ENCODE data around the gene MAP4K2. TPM values are rescaled to one million over a fixed set of nuclear protein-coding genes. Genes with fewer than 3 reads are reported as not detected.

Gene MAP4K2
- total RNA-seq, 1 experiment from 2014 or later: 46.5 TPM

DNA sequence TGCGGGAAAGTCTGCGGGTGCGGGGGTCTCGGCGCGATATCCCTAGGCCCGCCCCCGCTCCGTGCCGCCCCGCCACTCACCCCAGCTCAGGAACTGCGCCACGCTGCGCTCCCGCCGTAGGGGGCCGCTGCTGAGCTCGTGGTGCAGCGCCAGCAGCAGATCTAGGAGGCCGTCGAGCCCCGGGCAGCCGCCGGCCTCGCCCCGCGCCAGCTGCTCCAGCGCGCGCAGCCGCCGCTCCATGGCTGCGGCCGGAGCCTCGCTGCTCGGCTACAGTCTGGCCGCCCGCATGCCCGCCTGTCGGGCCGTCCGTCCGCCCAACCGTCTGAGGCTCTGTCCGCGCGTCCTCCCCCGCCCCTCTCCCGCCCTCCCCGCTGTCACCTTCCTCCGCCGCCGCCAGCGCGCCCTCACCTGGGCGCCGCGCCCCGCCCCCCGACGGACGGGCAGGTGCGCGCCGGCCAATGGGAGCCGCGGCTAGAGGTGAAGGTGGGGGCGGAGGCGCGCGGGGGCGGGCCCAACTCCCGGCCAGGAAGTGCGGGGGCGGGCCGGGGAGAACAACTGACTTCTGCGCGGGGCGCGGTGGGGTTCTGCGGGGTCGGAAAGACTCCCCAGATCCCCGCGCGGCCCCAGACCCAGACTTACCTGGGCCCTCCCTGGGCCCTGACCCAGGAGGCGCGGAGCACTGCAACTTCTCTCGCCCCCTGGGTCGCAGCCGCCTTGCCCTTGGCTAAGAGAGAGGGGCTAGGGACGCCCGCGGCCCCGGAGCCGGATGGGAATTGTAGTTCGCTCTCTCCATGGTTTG is 41.5 kb upstream of the MAP4K2 start, which contains the start of gene CDC42BPG:
Gene CDC42BPG, minus strand, starts transcription at position 324 of the 799 bp plus-strand sequence. Its CDS starts 84 bp downstream, at position 240.
- no peak for TF ChIP-seq EZH2 (IDR thresholded peaks at IDR 0.05; ENCODE audit: borderline replicate concordance, low read depth, low read length, poor library complexity, severe bottlenecking)
- TF ChIP-seq, protein P1, sequence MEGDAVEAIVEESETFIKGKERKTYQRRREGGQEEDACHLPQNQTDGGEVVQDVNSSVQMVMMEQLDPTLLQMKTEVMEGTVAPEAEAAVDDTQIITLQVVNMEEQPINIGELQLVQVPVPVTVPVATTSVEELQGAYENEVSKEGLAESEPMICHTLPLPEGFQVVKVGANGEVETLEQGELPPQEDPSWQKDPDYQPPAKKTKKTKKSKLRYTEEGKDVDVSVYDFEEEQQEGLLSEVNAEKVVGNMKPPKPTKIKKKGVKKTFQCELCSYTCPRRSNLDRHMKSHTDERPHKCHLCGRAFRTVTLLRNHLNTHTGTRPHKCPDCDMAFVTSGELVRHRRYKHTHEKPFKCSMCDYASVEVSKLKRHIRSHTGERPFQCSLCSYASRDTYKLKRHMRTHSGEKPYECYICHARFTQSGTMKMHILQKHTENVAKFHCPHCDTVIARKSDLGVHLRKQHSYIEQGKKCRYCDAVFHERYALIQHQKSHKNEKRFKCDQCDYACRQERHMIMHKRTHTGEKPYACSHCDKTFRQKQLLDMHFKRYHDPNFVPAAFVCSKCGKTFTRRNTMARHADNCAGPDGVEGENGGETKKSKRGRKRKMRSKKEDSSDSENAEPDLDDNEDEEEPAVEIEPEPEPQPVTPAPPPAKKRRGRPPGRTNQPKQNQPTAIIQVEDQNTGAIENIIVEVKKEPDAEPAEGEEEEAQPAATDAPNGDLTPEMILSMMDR (conservative IDR thresholded peaks at IDR 0.05; ENCODE audit: low read depth, low read length): peak; percentile 67
- Histone ChIP-seq H3K9me3 (ENCODE audit: low read depth, low read length, poor library complexity, severe bottlenecking) (no peaks in the 10 kb centered on the region), H3K27me3 (replicated peaks; ENCODE audit: insufficient read depth, low read depth, low read length, poor library complexity) (no peaks in the 10 kb centered on the region), H3K36me3 (ENCODE audit: insufficient read depth, low read length, poor library complexity, severe bottlenecking) (no peaks in the 10 kb centered on the region), H3K27ac (ENCODE audit: low read depth, low read length, poor library complexity, severe bottlenecking) (peak within 1 kb of the TSS; percentile 76), H3K4me3 (ENCODE audit: low read depth, low read length, poor library complexity, severe bottlenecking) (peak within 1 kb of the TSS; percentile 67), H3K4me1 (ENCODE audit: insufficient read depth, low read length, poor library complexity, severe bottlenecking) (peaks cover 13% of the 10 kb centered on the region)
- ChIA-PET POLR2A (ENCODE audit: low non-redundant PET) (no interaction called here), CTCF (interaction anchor here (0.5 to 1.1 kb wide), 4 partner anchors 9 to 277 kb away, joined by 3 read pairs; partner anchors contain the start of genes FAU and MRPL49)
- BruUV-seq (replicated peaks): no TSS peak
- DNase-seq (ENCODE audit: low spot score): peak; percentile 82
- intact Hi-C loops (cut with micrococcal nuclease; ENCODE audit: unreplicated experiment): loop anchor here (2.0 to 10.0 kb wide), 5 partner anchors 66 to 488 kb away; partner anchors contain the start of genes CDC42EP2, DPF2, SF1 and ZNHIT2

DNA sequence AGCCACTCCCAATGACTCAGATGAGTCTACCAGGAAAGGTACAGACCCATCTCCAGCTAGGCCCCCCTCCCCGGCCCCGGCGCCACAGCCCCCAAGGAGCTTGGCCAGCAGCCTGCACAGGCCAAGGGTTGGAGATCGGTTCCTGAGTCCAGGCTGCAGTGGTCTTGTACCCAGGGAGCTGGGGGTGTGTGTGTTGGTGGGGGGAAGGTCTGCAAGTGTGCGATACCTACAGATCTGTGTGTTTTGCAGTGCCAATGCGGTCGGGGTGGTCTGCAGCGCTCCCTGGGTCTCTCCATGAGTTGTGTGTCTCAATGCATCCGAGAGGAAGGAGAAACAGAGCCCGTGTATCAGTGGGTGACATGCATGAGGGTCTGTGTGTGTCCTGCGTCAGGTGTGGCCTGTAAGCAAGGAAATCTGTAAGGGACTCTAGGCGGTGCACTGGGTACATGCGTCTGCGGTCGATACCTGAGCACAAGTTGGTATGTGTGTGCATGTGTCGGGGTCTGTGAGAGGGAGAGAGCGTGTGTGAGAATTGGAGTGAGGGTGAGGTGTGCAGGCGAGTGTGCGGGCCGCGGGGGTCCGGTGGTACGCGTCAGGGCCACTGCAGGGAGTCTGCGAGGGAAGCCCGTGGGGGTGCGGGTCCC is 40.8 kb upstream of the MAP4K2 start:
- no peak for DNase-seq (ENCODE audit: low spot score)
- TF ChIP-seq EZH2 (IDR thresholded peaks at IDR 0.05; ENCODE audit: borderline replicate concordance, low read depth, low read length, poor library complexity, severe bottlenecking): no peak
- TF ChIP-seq, protein P1 (conservative IDR thresholded peaks at IDR 0.05; ENCODE audit: low read depth, low read length): no peak
- H3K27ac ChIP-seq (ENCODE audit: low read depth, low read length, poor library complexity, severe bottlenecking): peak overlapping the region; percentile 76
- intact Hi-C loops (cut with micrococcal nuclease; ENCODE audit: unreplicated experiment): loop anchor here (2.0 to 10.0 kb wide), 3 partner anchors 65 to 471 kb away; partner anchors contain the start of genes CDC42EP2 and SF1
- ChIA-PET CTCF (interaction anchor here (0.5 to 1.1 kb wide), 3 partner anchors 8 to 83 kb away, joined by 3 read pairs; no protein-coding TSS in a partner anchor), POLR2A (ENCODE audit: low non-redundant PET) (no interaction called here)
- no peaks in the 10 kb centered on the region for H3K9me3 ChIP-seq (ENCODE audit: low read depth, low read length, poor library complexity, severe bottlenecking)
- no peaks in the 10 kb centered on the region for H3K36me3 ChIP-seq (ENCODE audit: insufficient read depth, low read length, poor library complexity, severe bottlenecking)
- no peaks in the 10 kb centered on the region for H3K27me3 ChIP-seq (replicated peaks; ENCODE audit: insufficient read depth, low read depth, low read length, poor library complexity)
- H3K4me1 ChIP-seq (ENCODE audit: insufficient read depth, low read length, poor library complexity, severe bottlenecking): peaks cover 13% of the 10 kb centered on the region
- BruUV-seq (replicated peaks): no TSS peak
- H3K4me3 ChIP-seq (ENCODE audit: low read depth, low read length, poor library complexity, severe bottlenecking): peak overlapping the region; percentile 67

DNA sequence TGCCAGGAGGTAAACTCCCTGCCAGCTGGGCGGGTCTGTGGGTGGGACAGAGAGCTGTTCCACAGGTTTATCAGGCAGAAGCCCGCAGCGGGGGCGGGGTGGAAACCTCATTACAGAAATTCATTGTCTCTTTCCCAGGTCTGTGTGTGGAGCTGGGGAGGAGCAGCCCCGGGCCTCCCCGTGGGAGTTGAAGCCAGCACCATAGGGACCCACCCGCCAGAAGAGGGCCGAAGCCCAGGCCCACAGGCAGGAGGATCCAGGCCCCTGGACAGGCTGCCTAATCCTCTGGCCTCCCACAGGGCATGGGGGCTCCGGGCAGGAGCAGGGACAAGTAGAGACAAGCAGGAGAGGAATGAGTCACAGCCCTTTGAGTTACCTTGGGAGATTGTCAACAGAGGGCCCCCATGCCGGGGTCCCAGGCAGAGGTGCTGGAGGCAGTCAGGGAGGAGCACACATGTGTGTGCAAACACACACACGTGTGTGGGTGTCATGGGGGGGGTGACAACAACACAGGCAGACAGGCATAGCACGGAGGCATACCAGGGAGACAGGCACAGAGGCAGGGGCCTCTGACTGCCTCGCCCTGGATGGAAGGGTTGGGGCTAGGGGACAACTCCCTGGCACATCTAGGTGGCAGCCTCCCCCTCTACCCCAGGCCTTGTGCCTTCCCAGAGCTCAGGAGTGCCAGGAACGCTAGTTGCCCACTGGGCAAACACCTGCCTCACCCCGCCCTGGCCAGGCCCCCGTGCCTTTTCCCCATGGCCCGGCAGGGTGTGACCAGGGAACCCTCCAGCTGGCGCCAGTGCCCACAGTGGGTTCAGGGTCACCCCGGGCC is 40.1 kb upstream of the MAP4K2 start:
- H3K9me3 ChIP-seq (ENCODE audit: low read depth, low read length, poor library complexity, severe bottlenecking): no peaks in the 10 kb centered on the region
- no TSS peak for BruUV-seq (replicated peaks)
- POLR2A ChIA-PET (ENCODE audit: low non-redundant PET): no interaction called here
- H3K4me1 ChIP-seq (ENCODE audit: insufficient read depth, low read length, poor library complexity, severe bottlenecking): peaks cover 13% of the 10 kb centered on the region
- H3K27ac ChIP-seq (ENCODE audit: low read depth, low read length, poor library complexity, severe bottlenecking): no peak overlapping the region
- TF ChIP-seq EZH2 (IDR thresholded peaks at IDR 0.05; ENCODE audit: borderline replicate concordance, low read depth, low read length, poor library complexity, severe bottlenecking): no peak
- TF ChIP-seq, protein P1 (conservative IDR thresholded peaks at IDR 0.05; ENCODE audit: low read depth, low read length): no peak
- no peak for DNase-seq (ENCODE audit: low spot score)
- CTCF ChIA-PET: no interaction called here
- H3K4me3 ChIP-seq (ENCODE audit: low read depth, low read length, poor library complexity, severe bottlenecking): peak overlapping the region; percentile 67
- intact Hi-C loops (cut with micrococcal nuclease; ENCODE audit: unreplicated experiment): loop anchor here (10.0 kb wide), 2 partner anchors 412 to 472 kb away; partner anchors contain the start of gene CDC42EP2
- no peaks in the 10 kb centered on the region for H3K27me3 ChIP-seq (replicated peaks; ENCODE audit: insufficient read depth, low read depth, low read length, poor library complexity)
- H3K36me3 ChIP-seq (ENCODE audit: insufficient read depth, low read length, poor library complexity, severe bottlenecking): no peaks in the 10 kb centered on the region
